IPS-18a (cell line): Measurements from ENCODE around the gene LMAN2.

Source experiments
- H3K27ac ChIP-seq: one replicate; pipeline ENCODE4 v1.5.1; 2013; ENCODE audit warnings: low read length
- H3K27me3 ChIP-seq: one replicate; pipeline ENCODE4 v1.6.1; 2013; ENCODE audit warnings: mild to moderate bottlenecking, low read length; ENCODE audit not compliant: control insufficient read depth, insufficient read depth
- H3K36me3 ChIP-seq: one replicate; pipeline ENCODE4 v1.6.1; 2013; ENCODE audit warnings: low read depth, low read length; ENCODE audit not compliant: control insufficient read depth
- H3K4me1 ChIP-seq: one replicate; pipeline ENCODE4 v1.6.1; 2013; ENCODE audit warnings: low read depth, low read length; ENCODE audit not compliant: control insufficient read depth
- H3K4me3 ChIP-seq: one replicate; pipeline ENCODE4 v1.5.1; 2013; ENCODE audit warnings: low read length
- H3K9ac ChIP-seq: one replicate; pipeline ENCODE4 v1.6.1; 2013; ENCODE audit warnings: mild to moderate bottlenecking, low read length, moderate library complexity
- H3K9me3 ChIP-seq: one replicate; pipeline ENCODE4 v1.6.1; 2013; ENCODE audit warnings: low read depth, low read length; ENCODE audit not compliant: control insufficient read depth

Gene LMAN2

DNA sequence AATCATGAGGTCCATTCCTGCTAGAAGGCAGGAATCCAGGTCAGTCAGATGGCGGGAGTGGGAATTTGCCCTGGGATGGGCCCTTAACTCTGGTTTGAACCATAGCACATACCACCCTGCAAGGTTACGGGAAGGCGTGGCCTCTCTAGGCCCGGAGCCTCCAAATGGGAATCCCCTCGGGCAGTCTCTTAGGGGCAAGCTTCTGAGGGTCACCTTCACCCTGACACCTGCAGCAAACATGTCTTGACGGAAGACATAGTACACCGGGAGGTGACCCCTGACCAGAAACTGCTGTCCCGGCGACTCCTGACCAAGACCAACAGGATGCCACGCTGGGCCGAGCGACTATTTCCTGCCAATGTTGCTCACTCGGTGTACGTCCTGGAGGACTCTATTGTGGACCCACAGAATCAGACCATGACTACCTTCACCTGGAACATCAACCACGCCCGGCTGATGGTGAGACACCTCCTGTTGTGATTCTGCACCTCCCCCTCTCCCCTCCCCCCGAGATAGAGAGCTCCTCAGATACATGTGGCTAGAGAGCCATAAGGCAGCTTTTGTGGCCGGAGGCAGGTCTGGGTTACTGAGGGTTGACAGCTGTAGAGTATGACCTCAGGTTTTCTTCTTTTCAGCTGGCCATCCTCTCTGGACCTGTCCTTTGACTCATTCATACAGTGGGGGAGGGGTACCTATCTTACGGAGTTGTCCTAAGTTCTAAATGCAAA lies 46.9 kb downstream of the LMAN2 start:
- H3K36me3 ChIP-seq, result peaks cover 22% of the 10 kb centered on the region

DNA sequence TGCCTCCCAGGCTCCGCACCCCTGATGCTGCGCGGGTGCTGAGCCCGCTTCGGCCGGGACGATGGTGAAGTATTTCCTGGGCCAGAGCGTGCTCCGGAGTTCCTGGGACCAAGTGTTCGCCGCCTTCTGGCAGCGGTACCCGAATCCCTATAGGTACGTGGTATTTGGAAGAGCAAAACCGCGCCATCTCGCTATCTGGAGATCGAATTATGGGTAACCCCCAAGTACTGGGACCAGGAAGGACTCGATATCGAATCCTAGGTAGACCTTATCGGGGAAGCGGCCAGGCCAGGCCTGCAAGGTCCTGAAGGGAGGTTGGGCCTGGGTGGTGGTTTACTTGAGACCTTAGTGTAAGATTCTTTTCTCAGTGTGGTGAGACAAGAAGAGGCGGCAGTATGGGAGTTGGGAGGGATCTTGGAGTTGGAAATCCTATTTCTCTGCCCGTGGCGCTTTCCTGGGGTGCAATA lies 47.5 kb downstream of the LMAN2 start:
- H3K36me3 ChIP-seq, result peaks cover 22% of the 10 kb centered on the region
- H3K27ac ChIP-seq, result no peak overlapping the region
- peak overlapping the region; percentile 88 for H3K9ac ChIP-seq
- peaks cover 10% of the 10 kb centered on the region for H3K4me1 ChIP-seq
- no peaks in the 10 kb centered on the region for H3K9me3 ChIP-seq
- H3K4me3 ChIP-seq, result peak overlapping the region; percentile 96
- no peaks in the 10 kb centered on the region for H3K27me3 ChIP-seq

More for the DNA sequence above, 46.9 kb downstream of the LMAN2 start:
- H3K4me1 ChIP-seq, result peaks cover 10% of the 10 kb centered on the region
- peak overlapping the region; percentile 96 for H3K4me3 ChIP-seq
- no peaks in the 10 kb centered on the region for H3K27me3 ChIP-seq
- H3K27ac ChIP-seq, result no peak overlapping the region
- H3K9me3 ChIP-seq, result no peaks in the 10 kb centered on the region
- H3K9ac ChIP-seq, result peak overlapping the region; percentile 88

DNA sequence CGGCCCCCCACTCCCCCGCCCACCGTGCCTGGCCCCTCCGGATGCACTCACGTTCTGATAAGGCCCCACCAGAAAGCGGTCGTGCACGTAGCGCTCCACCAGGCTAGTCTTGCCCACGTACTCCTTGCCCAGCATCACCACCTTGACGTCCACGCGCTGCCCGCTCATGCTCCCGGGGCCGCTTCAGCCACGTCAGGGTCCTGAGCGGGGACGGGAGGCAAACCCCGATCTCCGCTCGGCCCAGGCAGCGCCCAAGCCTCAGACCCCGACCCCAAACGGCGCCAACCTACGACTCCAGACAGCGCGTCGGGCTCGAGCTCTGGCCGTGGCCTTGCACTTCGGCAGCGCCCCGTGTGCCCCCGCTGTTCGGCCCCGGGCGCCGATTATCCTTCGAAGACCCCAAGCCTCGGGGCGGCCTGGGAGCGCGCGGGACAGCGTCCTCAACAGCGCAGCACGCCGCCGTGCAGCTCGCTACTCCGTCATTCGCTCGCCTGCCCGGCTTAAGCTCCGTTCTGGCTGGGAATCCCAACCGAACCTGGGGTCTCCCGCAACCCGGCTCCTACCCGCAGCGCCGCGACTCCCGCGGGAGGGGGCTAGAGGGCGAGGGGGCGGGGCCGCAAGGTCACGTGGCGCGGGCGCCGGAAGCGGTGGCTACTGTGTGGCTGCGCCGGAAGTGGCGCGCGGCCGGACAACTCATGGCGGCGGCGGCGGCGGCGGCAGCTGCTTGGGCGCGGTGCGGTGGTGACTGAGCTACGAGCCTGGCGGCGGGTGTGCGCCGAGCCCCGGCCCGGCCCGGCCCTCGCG lies 48.1 kb downstream of the LMAN2 start, which contains the start of the genes PRELID1 and RAB24:
Gene PRELID1 (plus strand): TSS at position 679 of the 804 bp plus-strand sequence. CDS start 187 bp downstream, outside the sequence.
Gene RAB24 (minus strand): TSS at position 599 of the 804 bp plus-strand sequence. CDS start 431 bp downstream, at position 168.
- H3K9ac ChIP-seq, result peak within 1 kb of the TSS; percentile 88
- H3K27ac ChIP-seq, result no peak within 1 kb of the TSS
- H3K36me3 ChIP-seq, result peaks cover 22% of the 10 kb centered on the region
- peaks cover 10% of the 10 kb centered on the region for H3K4me1 ChIP-seq
- H3K27me3 ChIP-seq, result no peaks in the 10 kb centered on the region
- H3K9me3 ChIP-seq, result no peaks in the 10 kb centered on the region
- peak within 1 kb of the TSS; percentile 96 for H3K4me3 ChIP-seq

DNA sequence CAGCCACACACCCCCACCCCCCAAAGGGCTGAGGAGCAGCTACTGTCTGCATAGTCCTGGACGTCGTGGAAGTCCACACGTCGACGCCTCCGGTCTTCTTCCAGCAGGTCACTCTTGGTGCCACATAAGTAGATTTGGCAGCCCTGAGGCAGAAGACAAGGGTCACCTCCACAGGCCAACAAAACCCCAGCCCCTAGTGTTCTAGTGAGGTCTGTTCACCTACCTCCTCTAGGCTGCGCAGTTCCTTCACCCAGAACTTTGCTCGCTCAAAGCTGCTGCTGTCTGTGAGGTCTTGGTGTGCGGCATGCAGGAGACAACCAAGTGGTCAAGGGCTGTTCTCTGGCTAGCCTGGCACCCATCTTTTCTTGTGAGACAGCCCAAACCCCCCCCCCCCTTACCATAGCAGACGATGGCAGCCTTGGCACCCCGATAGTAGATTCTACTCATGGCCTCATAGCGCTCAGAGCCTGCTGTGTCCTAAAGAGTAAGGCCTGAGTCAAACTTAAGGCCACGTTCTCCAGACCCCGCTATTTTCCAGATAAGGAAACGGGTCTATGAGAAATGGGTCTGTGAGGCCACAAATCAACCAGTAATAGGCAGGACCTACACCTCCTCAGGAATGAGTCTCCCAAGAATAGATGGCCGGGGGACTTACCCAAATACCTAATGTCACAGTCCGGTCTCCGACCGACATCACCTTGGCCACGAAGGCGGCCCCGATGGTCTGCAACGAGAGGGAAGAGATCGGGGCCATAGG lies 48.9 kb downstream of the LMAN2 start:
- no peak overlapping the region for H3K27ac ChIP-seq
- H3K9me3 ChIP-seq, result no peaks in the 10 kb centered on the region
- H3K4me3 ChIP-seq, result peak overlapping the region; percentile 96
- peaks cover 22% of the 10 kb centered on the region for H3K36me3 ChIP-seq
- H3K9ac ChIP-seq, result peak overlapping the region; percentile 68
- no peaks in the 10 kb centered on the region for H3K27me3 ChIP-seq
- peaks cover 10% of the 10 kb centered on the region for H3K4me1 ChIP-seq

DNA sequence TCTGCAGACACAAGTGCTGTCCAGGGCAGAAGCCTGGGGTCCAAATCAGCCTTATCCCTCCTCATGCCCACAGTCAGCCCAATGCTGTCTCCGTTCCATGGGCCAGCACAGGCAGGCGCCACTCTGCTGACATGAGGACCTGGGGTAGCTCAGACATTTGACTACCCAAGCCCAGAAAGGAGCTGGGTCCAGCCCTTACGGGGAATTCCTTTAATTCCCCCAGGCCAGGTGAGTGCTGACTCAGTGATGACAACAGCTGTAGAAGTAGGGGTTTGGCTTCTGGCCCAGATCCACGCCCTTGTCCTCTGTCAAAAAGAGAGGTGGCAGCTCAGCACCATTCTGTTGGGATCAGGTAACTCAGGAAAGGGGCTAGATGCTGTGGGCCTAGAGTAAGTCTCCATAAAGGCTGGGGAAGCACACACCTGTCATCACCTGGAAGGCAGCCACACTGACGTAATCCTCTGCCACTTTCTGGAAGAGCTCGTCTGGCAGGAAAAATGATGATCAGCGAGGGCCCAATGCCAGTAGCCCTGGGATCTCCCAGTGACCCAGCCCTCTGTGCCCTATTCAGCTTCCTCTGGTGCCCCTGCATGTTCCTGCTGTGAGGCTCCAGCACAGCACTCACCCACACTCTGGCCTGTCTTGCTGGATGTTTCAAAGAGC lies 49.8 kb downstream of the LMAN2 start:
- Histone ChIP-seq H3K9ac (no peak overlapping the region), H3K27ac (no peak overlapping the region), H3K4me1 (peaks cover 10% of the 10 kb centered on the region), H3K9me3 (no peaks in the 10 kb centered on the region), H3K27me3 (no peaks in the 10 kb centered on the region), H3K4me3 (no peak overlapping the region), H3K36me3 (peaks cover 21% of the 10 kb centered on the region)

DNA sequence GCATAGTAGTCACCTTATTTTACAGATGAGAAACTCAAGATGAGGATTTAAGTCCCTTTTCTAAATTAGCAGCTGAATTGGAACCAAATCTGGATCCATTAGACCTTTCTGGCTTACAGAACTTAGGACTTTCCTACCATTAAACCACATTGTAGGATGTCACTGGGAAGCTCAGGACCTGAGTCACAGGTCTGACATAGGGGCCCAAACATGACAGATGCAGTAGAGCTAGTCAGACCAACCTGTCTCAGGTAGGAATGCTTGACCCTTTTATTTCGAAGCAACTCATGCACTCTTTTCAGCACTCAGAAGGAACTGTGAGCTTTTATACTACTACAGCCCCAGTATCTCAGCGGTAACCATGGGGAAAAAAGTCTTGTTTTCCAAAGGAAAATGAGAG lies 50.5 kb downstream of the LMAN2 start:
- Histone ChIP-seq H3K36me3 (peaks cover 21% of the 10 kb centered on the region), H3K27me3 (no peaks in the 10 kb centered on the region), H3K9ac (no peak overlapping the region), H3K9me3 (no peaks in the 10 kb centered on the region), H3K27ac (no peak overlapping the region), H3K4me3 (no peak overlapping the region), H3K4me1 (peaks cover 10% of the 10 kb centered on the region)

DNA sequence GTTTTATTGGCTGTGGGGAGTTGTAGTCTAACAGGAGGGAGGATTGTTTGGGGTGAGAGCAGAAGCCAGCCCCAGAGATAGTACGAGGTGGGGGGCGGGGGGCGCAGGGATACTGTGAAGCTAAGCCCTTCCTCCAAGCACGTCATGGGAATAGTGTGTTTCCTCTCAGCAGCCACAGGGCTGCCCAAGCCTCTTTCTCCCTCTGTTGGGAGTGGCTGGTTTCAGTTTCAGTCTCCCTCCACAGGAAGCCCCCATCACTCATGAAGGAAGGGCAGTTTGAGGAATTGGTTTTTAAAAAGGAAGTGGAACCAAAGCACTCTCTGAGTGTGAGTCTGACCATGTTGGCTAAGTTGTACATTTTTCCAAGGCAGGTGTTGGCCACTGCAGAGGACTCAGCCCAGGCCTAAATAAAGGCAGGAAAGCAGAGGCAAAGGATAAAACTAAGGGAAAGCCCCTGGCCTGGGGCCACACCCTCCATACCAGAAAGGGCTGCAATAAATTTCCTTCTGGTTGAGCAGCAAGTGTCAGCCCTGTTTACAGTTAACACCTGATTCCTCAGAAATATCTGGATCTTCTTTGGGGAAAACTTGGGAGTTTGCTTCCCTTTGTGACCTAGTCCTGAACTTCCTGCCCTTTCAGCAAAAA lies 51.1 kb downstream of the LMAN2 start:
- Histone ChIP-seq H3K27me3 (no peaks in the 10 kb centered on the region), H3K9me3 (no peaks in the 10 kb centered on the region), H3K27ac (no peak overlapping the region), H3K4me3 (no peak overlapping the region), H3K4me1 (peaks cover 10% of the 10 kb centered on the region), H3K36me3 (peaks cover 21% of the 10 kb centered on the region), H3K9ac (no peak overlapping the region)

DNA sequence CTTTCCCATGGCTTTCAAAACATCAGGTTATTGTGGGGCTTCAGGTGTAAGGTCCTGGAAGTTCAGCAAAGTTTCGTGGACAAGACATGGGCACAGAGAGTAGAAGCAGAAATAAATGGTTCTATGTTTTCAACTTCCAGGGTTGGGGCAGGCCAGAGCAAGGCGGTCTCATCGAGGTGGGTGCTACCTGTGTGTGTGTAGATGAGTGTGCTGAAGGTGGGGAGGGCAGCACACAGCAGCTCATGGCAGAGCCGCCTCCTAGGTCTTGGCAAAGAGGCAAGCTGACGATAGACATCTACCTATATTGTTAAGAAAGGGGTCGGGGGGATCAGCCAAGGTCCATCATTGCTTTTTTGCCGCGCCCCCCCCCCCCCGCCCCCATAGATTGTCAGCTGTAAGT lies 51.8 kb downstream of the LMAN2 start:
- Histone ChIP-seq H3K4me1 (peaks cover 7% of the 10 kb centered on the region), H3K36me3 (peaks cover 23% of the 10 kb centered on the region), H3K4me3 (no peak overlapping the region), H3K9ac (no peak overlapping the region), H3K27ac (no peak overlapping the region), H3K9me3 (no peaks in the 10 kb centered on the region), H3K27me3 (no peaks in the 10 kb centered on the region)

DNA sequence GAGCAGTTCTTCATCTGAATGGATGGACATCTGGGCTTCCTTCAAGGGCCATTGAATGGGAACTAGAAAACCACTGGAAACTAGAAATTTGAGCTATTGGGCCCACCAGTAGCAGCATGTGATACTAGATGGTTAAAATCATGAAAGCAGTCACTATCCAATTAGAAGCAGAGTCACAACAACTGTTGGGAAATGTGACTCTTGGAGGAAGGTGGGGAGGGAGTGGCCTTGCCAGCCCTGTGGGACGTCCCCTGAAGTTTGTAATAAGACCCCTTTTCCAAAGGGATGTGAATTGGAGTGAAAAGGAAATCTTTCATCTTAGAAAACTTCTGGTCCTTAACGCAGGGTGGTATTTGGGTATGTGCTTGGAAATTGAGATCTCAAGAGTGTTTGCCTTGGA lies 53.5 kb downstream of the LMAN2 start:
- Histone ChIP-seq H3K4me3 (no peak overlapping the region), H3K27ac (no peak overlapping the region), H3K4me1 (peaks cover 4% of the 10 kb centered on the region), H3K9ac (no peak overlapping the region), H3K27me3 (no peaks in the 10 kb centered on the region), H3K36me3 (peaks cover 40% of the 10 kb centered on the region), H3K9me3 (no peaks in the 10 kb centered on the region)

DNA sequence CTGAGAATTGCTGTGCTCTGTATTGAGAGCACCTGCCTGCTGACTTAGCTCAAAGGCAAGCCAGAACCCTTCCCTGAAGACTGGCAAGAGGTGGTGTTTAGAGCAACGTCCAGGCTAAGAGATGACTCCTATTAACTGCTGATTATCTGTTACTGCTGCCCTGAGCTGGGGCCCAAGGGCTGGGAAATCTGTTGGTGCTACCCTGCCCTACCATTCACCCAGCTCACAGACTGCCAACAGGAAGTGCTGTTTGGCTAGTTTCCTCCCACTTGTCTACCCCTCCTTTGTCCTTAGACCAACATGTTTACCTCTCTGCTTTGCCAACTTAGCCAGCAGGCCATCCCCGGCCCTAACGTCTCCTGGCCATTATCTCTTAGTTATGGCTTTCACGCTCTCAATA lies 54.9 kb downstream of the LMAN2 start:
- H3K27me3 ChIP-seq, result no peaks in the 10 kb centered on the region
- no peaks in the 10 kb centered on the region for H3K9me3 ChIP-seq
- H3K9ac ChIP-seq, result no peak overlapping the region
- H3K4me1 ChIP-seq, result no peaks in the 10 kb centered on the region
- H3K36me3 ChIP-seq, result peaks cover 54% of the 10 kb centered on the region
- H3K4me3 ChIP-seq, result no peak overlapping the region
- no peak overlapping the region for H3K27ac ChIP-seq
